Mesothelial cell of epicardium (in vitro differentiated cells): ENCODE data around the gene PAX2. TPM values are rescaled to one million over a fixed set of nuclear protein-coding genes. Genes with fewer than 3 reads are reported as not detected.

Source experiments
- DNase-seq, 2 experiments: peaks; one replicate each; pipeline ENCODE4 v3.0.0; 2021; ENCODE audit warnings: low spot score in 2 of 2; ENCODE audit not compliant: unreplicated experiment in 2 of 2
- H3K27ac Mint-ChIP-seq: 2 replicates; pipeline ENCODE4 v1.8.0; 2021; ENCODE audit warnings: mixed read lengths
- H3K27me3 Mint-ChIP-seq: 2 replicates; pipeline ENCODE4 v1.8.0; 2021; ENCODE audit warnings: low read depth, mixed read lengths
- H3K36me3 Mint-ChIP-seq: 2 replicates; pipeline ENCODE4 v1.8.0; 2021; ENCODE audit warnings: mixed read lengths
- H3K4me1 Mint-ChIP-seq: 2 replicates; pipeline ENCODE4 v1.8.0; 2021; ENCODE audit warnings: mixed read lengths
- H3K4me3 Mint-ChIP-seq: 2 replicates; pipeline ENCODE4 v1.8.0; 2021; ENCODE audit warnings: mild to moderate bottlenecking, moderate library complexity, mixed read lengths
- H3K9me3 Mint-ChIP-seq: 2 replicates; pipeline ENCODE4 v1.8.0; 2021; ENCODE audit warnings: mixed read lengths
- total RNA-seq: library from RNA; stranded (reverse); gene quantifications from 3 replicates; pipeline ENCODE4 v1.2.1, GENCODE V29; 2021
- TF ChIP-seq, protein P1 (sequence below): fragments of 200-600 bp; sonication (generic); IDR thresholded peaks from one replicate; pipeline ENCODE4 v1.5.0; 2021; ENCODE audit warnings: antibody characterized with exemption; ENCODE audit not compliant: unreplicated experiment

The PAX2 gene
- total RNA-seq, 1 donor from 2014 or later: not detected

- TF ChIP-seq, protein P1, sequence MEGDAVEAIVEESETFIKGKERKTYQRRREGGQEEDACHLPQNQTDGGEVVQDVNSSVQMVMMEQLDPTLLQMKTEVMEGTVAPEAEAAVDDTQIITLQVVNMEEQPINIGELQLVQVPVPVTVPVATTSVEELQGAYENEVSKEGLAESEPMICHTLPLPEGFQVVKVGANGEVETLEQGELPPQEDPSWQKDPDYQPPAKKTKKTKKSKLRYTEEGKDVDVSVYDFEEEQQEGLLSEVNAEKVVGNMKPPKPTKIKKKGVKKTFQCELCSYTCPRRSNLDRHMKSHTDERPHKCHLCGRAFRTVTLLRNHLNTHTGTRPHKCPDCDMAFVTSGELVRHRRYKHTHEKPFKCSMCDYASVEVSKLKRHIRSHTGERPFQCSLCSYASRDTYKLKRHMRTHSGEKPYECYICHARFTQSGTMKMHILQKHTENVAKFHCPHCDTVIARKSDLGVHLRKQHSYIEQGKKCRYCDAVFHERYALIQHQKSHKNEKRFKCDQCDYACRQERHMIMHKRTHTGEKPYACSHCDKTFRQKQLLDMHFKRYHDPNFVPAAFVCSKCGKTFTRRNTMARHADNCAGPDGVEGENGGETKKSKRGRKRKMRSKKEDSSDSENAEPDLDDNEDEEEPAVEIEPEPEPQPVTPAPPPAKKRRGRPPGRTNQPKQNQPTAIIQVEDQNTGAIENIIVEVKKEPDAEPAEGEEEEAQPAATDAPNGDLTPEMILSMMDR: no peak
- Mint-ChIP-seq H3K36me3 (no peaks in the 10 kb centered on the region), H3K27me3 (peaks cover 33% of the 10 kb centered on the region), H3K27ac (peak overlapping the region; percentile 58), H3K4me1 (peaks cover 33% of the 10 kb centered on the region), H3K4me3 (no peak overlapping the region), H3K9me3 (no peaks in the 10 kb centered on the region)
- no peak for DNase-seq
These were observed 47.7 kb downstream of the PAX2 start for GRCh38 chr10:100793055-100793454.

GRCh38 chr10:100799881-100800280, 54.5 kb downstream of the PAX2 start:
- no peak overlapping the region for H3K4me3 Mint-ChIP-seq
- H3K27ac Mint-ChIP-seq: no peak overlapping the region
- peaks cover 79% of the 10 kb centered on the region for H3K27me3 Mint-ChIP-seq
- H3K9me3 Mint-ChIP-seq: no peaks in the 10 kb centered on the region
- H3K4me1 Mint-ChIP-seq: peaks cover 10% of the 10 kb centered on the region
- TF ChIP-seq, protein P1: no peak
- no peaks in the 10 kb centered on the region for H3K36me3 Mint-ChIP-seq
- no peak for DNase-seq

GRCh38 chr10:100800931-100801330, 55.5 kb downstream of the PAX2 start:
- no peak for DNase-seq
- H3K4me3 Mint-ChIP-seq: no peak overlapping the region
- no peak overlapping the region for H3K27ac Mint-ChIP-seq
- peaks cover 10% of the 10 kb centered on the region for H3K4me1 Mint-ChIP-seq
- TF ChIP-seq, protein P1: no peak
- H3K27me3 Mint-ChIP-seq: peaks cover 83% of the 10 kb centered on the region
- no peaks in the 10 kb centered on the region for H3K9me3 Mint-ChIP-seq
- H3K36me3 Mint-ChIP-seq: no peaks in the 10 kb centered on the region

DNA sequence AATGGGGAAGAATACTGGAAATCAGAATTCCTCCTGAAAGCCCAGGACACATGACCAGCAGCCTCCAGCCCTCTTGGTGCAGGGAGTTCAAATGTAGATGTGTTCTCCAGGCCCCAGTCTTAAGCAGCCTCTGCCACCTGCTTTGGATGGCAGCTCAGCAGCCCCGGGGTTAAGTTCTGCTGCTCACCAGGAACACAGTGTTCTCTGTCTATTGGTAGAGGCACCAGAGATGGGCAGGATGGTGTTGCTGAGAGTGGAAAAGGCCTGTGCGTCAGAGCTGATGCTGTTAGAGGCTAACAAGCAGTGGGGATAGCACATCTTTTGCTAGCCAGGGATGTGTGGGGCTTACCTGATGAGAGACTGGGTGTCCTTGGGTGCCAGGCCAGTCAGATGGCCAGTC, 56.8 kb downstream of the PAX2 start:
- no peak overlapping the region for H3K27ac Mint-ChIP-seq
- H3K36me3 Mint-ChIP-seq: no peaks in the 10 kb centered on the region
- H3K27me3 Mint-ChIP-seq: peaks cover 86% of the 10 kb centered on the region
- no peak for DNase-seq
- TF ChIP-seq, protein P1: no peak
- peaks cover 10% of the 10 kb centered on the region for H3K4me1 Mint-ChIP-seq
- H3K9me3 Mint-ChIP-seq: no peaks in the 10 kb centered on the region
- no peak overlapping the region for H3K4me3 Mint-ChIP-seq

DNA sequence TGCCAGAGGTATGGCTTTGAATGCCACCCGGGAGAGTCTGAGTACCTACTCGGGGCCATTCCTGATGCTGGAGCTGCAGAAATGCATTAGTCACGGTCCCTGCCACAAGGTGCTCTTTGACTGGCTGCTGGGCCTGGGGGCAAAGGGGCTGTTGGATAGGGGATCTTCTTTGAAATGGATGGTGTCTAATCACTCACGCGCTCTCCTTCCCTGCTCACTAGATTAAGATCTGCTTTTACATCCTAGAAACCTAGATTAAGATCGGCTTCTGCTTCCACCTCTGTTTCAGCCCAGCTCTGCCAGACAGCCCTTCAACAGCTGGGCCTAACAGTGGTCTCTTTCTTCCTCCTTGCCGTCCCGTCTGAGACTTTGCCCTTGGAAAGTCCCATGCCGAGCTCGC, 57.2 kb downstream of the PAX2 start:
- Mint-ChIP-seq H3K4me1 (peaks cover 10% of the 10 kb centered on the region), H3K4me3 (no peak overlapping the region), H3K27ac (no peak overlapping the region), H3K36me3 (no peaks in the 10 kb centered on the region), H3K9me3 (no peaks in the 10 kb centered on the region), H3K27me3 (peaks cover 86% of the 10 kb centered on the region)
- TF ChIP-seq, protein P1: no peak
- no peak for DNase-seq

DNA sequence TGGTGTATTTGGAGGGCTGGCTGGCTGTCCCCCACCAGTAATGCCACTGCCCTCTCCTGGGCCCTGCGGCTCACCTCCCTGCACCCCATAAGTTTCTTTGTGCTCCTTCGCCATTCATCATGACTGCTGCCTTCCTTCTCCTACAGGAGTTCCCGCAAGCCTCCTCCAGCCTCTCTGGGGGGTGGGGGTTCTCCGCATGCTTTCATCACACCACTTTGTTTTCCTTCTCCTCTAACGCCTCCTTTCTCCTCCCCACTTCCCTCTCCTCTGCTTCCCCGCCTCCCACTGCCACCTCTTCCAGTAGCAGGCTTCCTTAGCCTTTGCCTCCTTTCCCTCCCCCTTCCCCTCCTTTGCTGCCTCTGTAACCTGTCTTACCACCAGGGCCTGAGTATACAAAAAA, 58.1 kb downstream of the PAX2 start:
- H3K27ac Mint-ChIP-seq: no peak overlapping the region
- H3K36me3 Mint-ChIP-seq: no peaks in the 10 kb centered on the region
- TF ChIP-seq, protein P1: no peak
- no peak overlapping the region for H3K4me3 Mint-ChIP-seq
- peaks cover 9% of the 10 kb centered on the region for H3K4me1 Mint-ChIP-seq
- no peak for DNase-seq
- H3K27me3 Mint-ChIP-seq: peaks cover 89% of the 10 kb centered on the region
- no peaks in the 10 kb centered on the region for H3K9me3 Mint-ChIP-seq
